Measurements from ENCODE around the gene CENPX. TPM values are rescaled to one million over a fixed set of nuclear protein-coding genes. Genes with fewer than 3 reads are reported as not detected.
A peak's percentile ranks its signal among the peaks of the same experiment; 100 is the strongest.

CENPX gene
- total RNA-seq, 4 donors from 2014 or later, result 52.1 to 144 (median 106) TPM

- WGBS, 2 donors, result 92 to 93% methylated on average over 12 to 14 of the region's 37 CpGs
- peaks cover 0 to 44% (median 0%) of the 10 kb centered on the region in 3 donors for H3K36me3 ChIP-seq
- no peak overlapping the region for H3K4me3 ChIP-seq
- no peaks in the 10 kb centered on the region for H3K27me3 ChIP-seq
- H3K4me1 ChIP-seq, result peaks cover 19 to 44% (median 22%) of the 10 kb centered on the region in 3 donors
- H3K9me3 ChIP-seq, result no peaks in the 10 kb centered on the region
- no peak overlapping the region for H3K27ac ChIP-seq
- intact Hi-C loops (cut with DNase I), result no loop called here
- no peak for TF ChIP-seq POLR2A (IDR thresholded peaks at IDR 0.05)
- no peak for TF ChIP-seq CTCF (IDR thresholded peaks at IDR 0.05)
- DNase-seq, result no peak
Observed at GRCh38 chr17:81993729-81994592, 28.7 kb downstream of the CENPX start.

- intact Hi-C loops (cut with DNase I), result no loop called here
- no peaks in the 10 kb centered on the region for H3K9me3 ChIP-seq
- 38 to 53% methylated on average over 9 of the region's 31 CpGs for WGBS, 2 donors
- peaks cover 19 to 45% (median 22%) of the 10 kb centered on the region in 3 donors for H3K4me1 ChIP-seq
- peaks cover 0 to 53% (median 0%) of the 10 kb centered on the region in 3 donors for H3K36me3 ChIP-seq
- no peak for DNase-seq
- H3K27me3 ChIP-seq, result no peaks in the 10 kb centered on the region
- no peak for TF ChIP-seq POLR2A (IDR thresholded peaks at IDR 0.05)
- no peak for TF ChIP-seq CTCF (IDR thresholded peaks at IDR 0.05)
- peak overlapping the region in 3 of 4 donors; percentile 4 to 51 (median 17) for H3K4me3 ChIP-seq
- H3K27ac ChIP-seq, result peak overlapping the region; percentile 56 to 82 (median 69)
Observed at GRCh38 chr17:81992306-81993102, 30.2 kb downstream of the CENPX start.

- Histone ChIP-seq H3K4me3 (peak overlapping the region in 3 of 4 donors; percentile 4 to 51 (median 17)), H3K36me3 (peaks cover 0 to 53% (median 0%) of the 10 kb centered on the region in 3 donors), H3K27me3 (no peaks in the 10 kb centered on the region), H3K4me1 (peaks cover 19 to 51% (median 22%) of the 10 kb centered on the region in 3 donors), H3K9me3 (no peaks in the 10 kb centered on the region), H3K27ac (peak overlapping the region; percentile 56 to 82 (median 69))
- 20% methylated on average over 2 of the region's 31 CpGs; no CpG with 5 or more reads in 1 of the 2 donors for WGBS, 2 donors
- DNase-seq, result no peak
- intact Hi-C loops (cut with DNase I), result no loop called here
- no peak for TF ChIP-seq CTCF (IDR thresholded peaks at IDR 0.05)
- peak in 1 of 4 donors; percentile 45 for TF ChIP-seq POLR2A (IDR thresholded peaks at IDR 0.05)
Observed at GRCh38 chr17:81991684-81992305, 30.9 kb downstream of the CENPX start.

- DNase-seq, result no peak
- H3K9me3 ChIP-seq, result no peaks in the 10 kb centered on the region
- H3K36me3 ChIP-seq, result peaks cover 0 to 53% (median 2%) of the 10 kb centered on the region in 3 donors
- peak overlapping the region; percentile 56 to 82 (median 69) for H3K27ac ChIP-seq
- TF ChIP-seq CTCF (IDR thresholded peaks at IDR 0.05), result no peak
- no peak for TF ChIP-seq POLR2A (IDR thresholded peaks at IDR 0.05)
- intact Hi-C loops (cut with DNase I), result no loop called here
- 67 to 90% methylated on average over 7 to 12 of the region's 25 CpGs for WGBS, 2 donors
- no peaks in the 10 kb centered on the region for H3K27me3 ChIP-seq
- peaks cover 19 to 51% (median 22%) of the 10 kb centered on the region in 3 donors for H3K4me1 ChIP-seq
- peak overlapping the region in 1 of 4 donors; percentile 51 for H3K4me3 ChIP-seq
Observed at GRCh38 chr17:81990836-81991683, 31.6 kb downstream of the CENPX start.

Data from esophagus squamous epithelium (tissue), 5 donors.